IMR-90 (cell line): ENCODE measurements around the gene PRTG. TPM values are rescaled to one million over a fixed set of nuclear protein-coding genes. Genes with fewer than 3 reads are reported as not detected.

Experiments used
- ATAC-seq: fragments of 200-7000 bp; cut with Tn5 transposase; 2 replicates; pipeline ENCODE4 v1.9.1; 2020; ENCODE audit warnings: low read depth, mild to moderate bottlenecking, moderate library complexity
- BruUV-seq: library from RNA; stranded (reverse); fragments of 400-500 nt; replicated peaks from 2 replicates; lab custom pipeline; 2021; lab: Mats Ljungman, UMichigan
- CTCF ChIA-PET: fragments of 300-600 bp; formaldehyde crosslinking; extraction: SDS; loops from one replicate; lab custom pipeline; 2021; ENCODE audit warnings: antibody characterized with exemption; lab: Yijun Ruan, JAX
- POLR2A ChIA-PET: fragments of 300-600 bp; sonication (Branson Sonifier 250); formaldehyde crosslinking; loops from one replicate; lab custom pipeline; 2022; ENCODE audit warnings: antibody characterized with exemption; ENCODE audit not compliant: unreplicated experiment; lab: Charles Lee
- DNase-seq: peaks from one replicate; pipeline ENCODE4 v3.0.0; 2013
- H2AFZ ChIP-seq: replicated peaks from 2 replicates; pipeline ENCODE3; 2013; ENCODE audit warnings: low read length, mild to moderate bottlenecking; ENCODE audit not compliant: poor library complexity
- H2AK5ac ChIP-seq: 2 replicates; pipeline ENCODE4 v1.6.1; 2013; ENCODE audit warnings: low read depth, low read length, inconsistent platforms
- H2AK9ac ChIP-seq: replicated peaks from 2 replicates; pipeline ENCODE3; 2013; ENCODE audit warnings: mild to moderate bottlenecking, low read depth, low read length, moderate library complexity; ENCODE audit not compliant: poor library complexity
- H2BK120ac ChIP-seq: 2 replicates; pipeline ENCODE4 v1.6.1; 2013; ENCODE audit warnings: low read depth, low read length, inconsistent platforms
- H2BK15ac ChIP-seq: 3 replicates; pipeline ENCODE4 v1.6.1; 2013; ENCODE audit warnings: low read depth, low read length, inconsistent platforms
- H2BK20ac ChIP-seq: 2 replicates; pipeline ENCODE4 v1.6.1; 2013; ENCODE audit warnings: low read depth, mild to moderate bottlenecking, inconsistent platforms, low read length, moderate library complexity
- H2BK5ac ChIP-seq: 2 replicates; pipeline ENCODE4 v1.6.1; 2013; ENCODE audit warnings: mild to moderate bottlenecking, low read depth, low read length, inconsistent platforms; ENCODE audit not compliant: poor library complexity, severe bottlenecking
- H3K14ac ChIP-seq: replicated peaks from 2 replicates; pipeline ENCODE4 v1.6.1; 2013; ENCODE audit warnings: low read depth, low read length, inconsistent platforms
- H3K18ac ChIP-seq: 2 replicates; pipeline ENCODE4 v1.6.1; 2013; ENCODE audit warnings: low read depth, low read length, control low read depth
- H3K23ac ChIP-seq: 2 replicates; pipeline ENCODE4 v1.6.1; 2013; ENCODE audit warnings: low read depth, low read length, inconsistent platforms
- H3K27ac ChIP-seq: 2 replicates; pipeline ENCODE4 v1.5.1; 2013; ENCODE audit warnings: mild to moderate bottlenecking, control low read depth, low read length; ENCODE audit not compliant: insufficient read depth
- H3K27me3 ChIP-seq: 2 replicates; pipeline ENCODE4 v1.6.1; 2013; ENCODE audit warnings: low read length; ENCODE audit not compliant: control insufficient read depth, insufficient read depth
- H3K36me3 ChIP-seq: 2 replicates; pipeline ENCODE4 v1.6.1; 2013; ENCODE audit warnings: low read length, mixed read lengths; ENCODE audit not compliant: control insufficient read depth, insufficient read depth
- H3K4ac ChIP-seq: 2 replicates; pipeline ENCODE4 v1.6.1; 2013; ENCODE audit warnings: low read depth, low read length, inconsistent platforms
- H3K4me1 ChIP-seq: 2 replicates; pipeline ENCODE4 v1.6.1; 2013; ENCODE audit warnings: low read length, mixed read lengths; ENCODE audit not compliant: control insufficient read depth, insufficient read depth
- H3K4me2 ChIP-seq: 2 replicates; pipeline ENCODE4 v1.6.1; 2013; ENCODE audit warnings: low read depth, mild to moderate bottlenecking, control low read depth, low read length, moderate library complexity
- H3K4me3 ChIP-seq: 2 replicates; pipeline ENCODE4 v1.5.1; 2013; ENCODE audit warnings: low read depth, mild to moderate bottlenecking, control low read depth, low read length, moderate library complexity; ENCODE audit not compliant: insufficient read depth
- H3K56ac ChIP-seq: 2 replicates; pipeline ENCODE4 v1.6.1; 2013; ENCODE audit warnings: low read length, inconsistent platforms; ENCODE audit not compliant: insufficient read depth; ENCODE audit errors: extremely low read depth
- H3K79me1 ChIP-seq, 2 experiments: 2 replicates each; pipeline ENCODE4 v1.6.1; 2013; ENCODE audit warnings: low read length in 2 of 2, inconsistent platforms in 1 of 2, low read depth in 1 of 2
- H3K9ac ChIP-seq: 2 replicates; pipeline ENCODE4 v1.6.1; 2013; ENCODE audit warnings: low read depth, low read length, control low read depth
- H3K9me1 ChIP-seq: 2 replicates; pipeline ENCODE4 v1.6.1; 2013; ENCODE audit warnings: low read length, inconsistent platforms; ENCODE audit not compliant: insufficient read depth
- H3K9me3 ChIP-seq: 2 replicates; pipeline ENCODE4 v1.6.1; 2013; ENCODE audit warnings: low read length; ENCODE audit not compliant: control insufficient read depth, insufficient read depth
- H4K20me1 ChIP-seq: 2 replicates; pipeline ENCODE4 v1.6.1; 2013; ENCODE audit warnings: low read length, inconsistent platforms; ENCODE audit not compliant: insufficient read depth
- H4K5ac ChIP-seq: 2 replicates; pipeline ENCODE4 v1.6.1; 2013; ENCODE audit warnings: mild to moderate bottlenecking, low read depth, low read length, control low read depth
- H4K8ac ChIP-seq, 2 experiments: 2 replicates each; pipeline ENCODE4 v1.6.1; 2013; ENCODE audit warnings: low read depth in 2 of 2, low read length in 2 of 2, control low read depth in 1 of 2, inconsistent platforms in 1 of 2
- H4K91ac ChIP-seq: 2 replicates; pipeline ENCODE4 v1.6.1; 2013; ENCODE audit warnings: low read depth, low read length, inconsistent platforms; ENCODE audit not compliant: insufficient read depth
- BHLHE40 ChIP-seq: fragments of 150-350 bp; IDR thresholded peaks from 2 replicates; pipeline ENCODE4 v1.6.1; 2016; ENCODE audit warnings: mild to moderate bottlenecking, low read depth, low read length
- CEBPB ChIP-seq: IDR thresholded peaks from 2 replicates; pipeline ENCODE4 v1.6.1; 2012; ENCODE audit warnings: low read depth, low read length, improper control_type of control experiment
- CHD1 ChIP-seq: IDR thresholded peaks from 2 replicates; pipeline ENCODE4 v1.6.1; 2012; ENCODE audit warnings: low read depth, low read length, improper control_type of control experiment
- CTCF ChIP-seq: conservative IDR thresholded peaks from 2 replicates; pipeline ENCODE4 v1.5.1; 2012; ENCODE audit warnings: mild to moderate bottlenecking, low read depth, low read length, improper control_type of control experiment
- ELK1 ChIP-seq: fragments of 150-350 bp; IDR thresholded peaks from 2 replicates; pipeline ENCODE4 v1.6.1; 2016; ENCODE audit warnings: low read depth, mild to moderate bottlenecking, low read length, moderate library complexity, borderline replicate concordance
- FOS ChIP-seq: fragments of 150-350 bp; IDR thresholded peaks from 2 replicates; pipeline ENCODE4 v1.6.1; 2016; ENCODE audit warnings: low read depth, low read length
- MAFK ChIP-seq: IDR thresholded peaks from 2 replicates; pipeline ENCODE4 v1.6.1; 2012; ENCODE audit warnings: low read depth, low read length, improper control_type of control experiment
- MAZ ChIP-seq: IDR thresholded peaks from 2 replicates; pipeline ENCODE4 v1.6.1; 2012; ENCODE audit warnings: low read depth, mild to moderate bottlenecking, low read length, improper control_type of control experiment, moderate library complexity, borderline replicate concordance
- MXI1 ChIP-seq: IDR thresholded peaks from 2 replicates; pipeline ENCODE4 v1.6.1; 2012; ENCODE audit warnings: low read depth, mild to moderate bottlenecking, low read length, moderate library complexity, borderline replicate concordance
- NFE2L2 ChIP-seq: fragments of 150-350 bp; IDR thresholded peaks from 2 replicates; pipeline ENCODE4 v1.6.1; 2016; ENCODE audit warnings: low read depth, mild to moderate bottlenecking, low read length
- POLR2A ChIP-seq: IDR thresholded peaks from 2 replicates; pipeline ENCODE4 v1.6.1; 2012; ENCODE audit warnings: mild to moderate bottlenecking, low read depth, low read length
- RAD21 ChIP-seq: IDR thresholded peaks from 2 replicates; pipeline ENCODE4 v1.6.1; 2012; ENCODE audit warnings: low read length, improper control_type of control experiment
- RCOR1 ChIP-seq: IDR thresholded peaks from 2 replicates; pipeline ENCODE4 v1.6.1; 2012; ENCODE audit warnings: mild to moderate bottlenecking, low read length, improper control_type of control experiment; ENCODE audit not compliant: insufficient replicate concordance
- RFX5 ChIP-seq: IDR thresholded peaks from 2 replicates; pipeline ENCODE4 v1.8.0; 2012; ENCODE audit warnings: low read depth, mild to moderate bottlenecking, low read length, moderate library complexity
- SMC3 ChIP-seq: fragments of 150-350 bp; IDR thresholded peaks from 2 replicates; pipeline ENCODE4 v1.6.1; 2016; ENCODE audit warnings: low read depth, mild to moderate bottlenecking, antibody characterized with exemption, low read length, moderate library complexity
- USF2 ChIP-seq: fragments of 150-350 bp; IDR thresholded peaks from 2 replicates; pipeline ENCODE4 v1.6.1; 2017; ENCODE audit warnings: mild to moderate bottlenecking, antibody characterized with exemption, low read length, low read depth
- WGBS, 2 experiments: methylation state at CpG; one replicate each; pipeline versions ENCODE4 v1.1.5 to v1.1.7; 2013; ENCODE audit warnings: missing lambda C conversion rate in 2 of 2; ENCODE audit not compliant: insufficient read length in 1 of 2; ENCODE audit errors: extremely low coverage in 2 of 2; 5-methylcytosine and 5-hydroxymethylcytosine counted together
- dilution Hi-C: fragments of 300-500 bp; cut with HindIII; formaldehyde crosslinking; loops from one replicate; pipeline ENCODE4 v1.14.3; 2018; ENCODE audit warnings: low sequenced_read_pairs; ENCODE audit not compliant: unreplicated experiment
- in situ Hi-C: fragments of 300-500 bp; cut with MboI; formaldehyde crosslinking; loops from 3 replicates; pipeline ENCODE4 v1.14.3; 2019; ENCODE audit warnings: low sequenced_read_pairs, inconsistent platforms, mixed read lengths
- intact Hi-C: fragments of 100-400 bp; cut with micrococcal nuclease; formaldehyde crosslinking; loops from 2 replicates; pipeline ENCODE4 v1.10.0; 2022
- polyA plus RNA-seq, 3 experiments: library from polyadenylated mRNA; depleted of rRNA; stranded (reverse); fragments of >200 nt; gene quantifications; 2 replicates each; pipeline ENCODE4 v1.2.3, GENCODE V29; 2012; ENCODE audit warnings: low replicate concordance in 1 of 3
- total RNA-seq: library from RNA; depleted of rRNA; stranded (reverse); fragments of >200 nt; gene quantifications from 2 replicates; pipeline ENCODE4 v1.2.3, GENCODE V29; 2012

The PRTG gene
- total and polyA plus RNA-seq, 2 of the 4 experiments (the other 2 are of a cell fraction), result 0.99 to 1.4 TPM

GRCh38 chr15:55606214-55606613, 136.7 kb downstream of the PRTG start:
- H4K91ac ChIP-seq, result no peak overlapping the region

More at GRCh38 chr15:55606214-55606613, 136.7 kb downstream of the PRTG start:
- H4K8ac ChIP-seq, result no peak overlapping the region
- H3K9me3 ChIP-seq, result no peaks in the 10 kb centered on the region
- TF ChIP-seq CTCF, result no peak
- TF ChIP-seq POLR2A, result no peak
- TF ChIP-seq RAD21, result no peak
- no peak for TF ChIP-seq MAZ
- no peak for TF ChIP-seq MAFK
- TF ChIP-seq SMC3, result no peak
- no peak for TF ChIP-seq NFE2L2
- no peak for TF ChIP-seq MXI1
- TF ChIP-seq CHD1, result no peak
- no peak for TF ChIP-seq RCOR1
- TF ChIP-seq RFX5, result no peak
- no peak for TF ChIP-seq BHLHE40
- TF ChIP-seq CEBPB, result no peak
- no peak for TF ChIP-seq USF2
- TF ChIP-seq ELK1, result no peak
- TF ChIP-seq FOS, result no peak
- no peak for ATAC-seq
- CTCF ChIA-PET, result no interaction called here
- H3K9ac ChIP-seq, result no peak overlapping the region
- H2BK15ac ChIP-seq, result no peak overlapping the region
- H3K9me1 ChIP-seq, result no peaks in the 10 kb centered on the region
- no peak overlapping the region for H3K27ac ChIP-seq
- no peaks in the 10 kb centered on the region for H3K27me3 ChIP-seq
- WGBS, 2 experiments, result no CpG with 5 or more reads among the region's 5 CpGs
- no peak overlapping the region for H3K4ac ChIP-seq
- no peak overlapping the region for H3K56ac ChIP-seq
- H3K23ac ChIP-seq, result no peak overlapping the region
- no peaks in the 10 kb centered on the region for H3K79me1 ChIP-seq
- POLR2A ChIA-PET, result no interaction called here
- no peak overlapping the region for H4K5ac ChIP-seq
- dilution Hi-C loops, result no loop called here
- no peak overlapping the region for H2AFZ ChIP-seq
- no peak overlapping the region for H2BK20ac ChIP-seq
- no peaks in the 10 kb centered on the region for H3K4me1 ChIP-seq
- DNase-seq, result no peak
- BruUV-seq, result no TSS peak
- in situ Hi-C loops, result no loop called here
- no peaks in the 10 kb centered on the region for H3K36me3 ChIP-seq
- H3K4me3 ChIP-seq, result no peak overlapping the region
- no peak overlapping the region for H2BK120ac ChIP-seq
- H3K14ac ChIP-seq, result no peak overlapping the region
- no peak overlapping the region for H2BK5ac ChIP-seq
- no peak overlapping the region for H2AK5ac ChIP-seq
- H3K18ac ChIP-seq, result no peak overlapping the region
- no peak overlapping the region for H2AK9ac ChIP-seq
- H3K4me2 ChIP-seq, result no peak overlapping the region
- intact Hi-C loops, result no loop called here
- no peaks in the 10 kb centered on the region for H4K20me1 ChIP-seq
